Measurements from ENCODE around the gene SLC35D2.
"Not testable (repeated sequence)": the region's sequence is repeated elsewhere in the genome, so short reads cannot be mapped to it uniquely, and the experiment has no call there.

The SLC35D2 gene

DNA sequence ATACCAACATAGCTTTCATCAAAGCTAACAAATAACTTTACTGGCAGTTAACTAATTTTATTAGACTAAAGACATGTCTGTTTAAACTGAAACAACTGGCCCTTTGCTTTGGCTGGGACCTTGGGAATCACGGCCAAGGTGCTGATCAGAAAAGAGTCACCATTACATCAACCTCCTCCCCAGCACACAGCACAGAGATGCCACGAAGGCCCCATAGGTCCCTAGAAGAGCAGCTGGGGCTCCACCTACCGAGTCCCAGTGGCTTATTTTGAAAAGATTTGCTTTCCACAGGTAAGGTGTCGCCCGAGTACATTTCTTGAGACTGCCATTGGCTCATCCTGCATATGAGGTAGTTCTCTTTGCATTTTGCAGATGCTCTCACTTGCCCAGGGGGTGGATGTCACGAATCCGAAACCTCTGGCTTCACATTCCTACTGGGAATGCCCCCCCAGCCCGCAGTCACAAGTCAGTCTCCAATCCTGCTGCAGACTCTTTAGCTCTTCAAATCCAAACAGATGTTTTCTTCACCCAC lies 62.7 kb downstream of the SLC35D2 start:
- Histone ChIP-seq H3K27me3 (replicated peaks; ENCODE audit: control insufficient read depth, insufficient read depth, low read length) (no peaks in the 10 kb centered on the region), H3K4me3 (replicated peaks; ENCODE audit: low read depth, low read length) (no peak overlapping the region), H3K36me3 (ENCODE audit: control insufficient read depth, insufficient read depth, low read length) (no peaks in the 10 kb centered on the region)
- TF ChIP-seq, protein P1, sequence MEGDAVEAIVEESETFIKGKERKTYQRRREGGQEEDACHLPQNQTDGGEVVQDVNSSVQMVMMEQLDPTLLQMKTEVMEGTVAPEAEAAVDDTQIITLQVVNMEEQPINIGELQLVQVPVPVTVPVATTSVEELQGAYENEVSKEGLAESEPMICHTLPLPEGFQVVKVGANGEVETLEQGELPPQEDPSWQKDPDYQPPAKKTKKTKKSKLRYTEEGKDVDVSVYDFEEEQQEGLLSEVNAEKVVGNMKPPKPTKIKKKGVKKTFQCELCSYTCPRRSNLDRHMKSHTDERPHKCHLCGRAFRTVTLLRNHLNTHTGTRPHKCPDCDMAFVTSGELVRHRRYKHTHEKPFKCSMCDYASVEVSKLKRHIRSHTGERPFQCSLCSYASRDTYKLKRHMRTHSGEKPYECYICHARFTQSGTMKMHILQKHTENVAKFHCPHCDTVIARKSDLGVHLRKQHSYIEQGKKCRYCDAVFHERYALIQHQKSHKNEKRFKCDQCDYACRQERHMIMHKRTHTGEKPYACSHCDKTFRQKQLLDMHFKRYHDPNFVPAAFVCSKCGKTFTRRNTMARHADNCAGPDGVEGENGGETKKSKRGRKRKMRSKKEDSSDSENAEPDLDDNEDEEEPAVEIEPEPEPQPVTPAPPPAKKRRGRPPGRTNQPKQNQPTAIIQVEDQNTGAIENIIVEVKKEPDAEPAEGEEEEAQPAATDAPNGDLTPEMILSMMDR (IDR thresholded peaks at IDR 0.05; ENCODE audit: insufficient read depth, low read length, poor library complexity, severe bottlenecking) = no peak
- no peak for DNase-seq (ENCODE audit: extremely low read depth, insufficient read length)

DNA sequence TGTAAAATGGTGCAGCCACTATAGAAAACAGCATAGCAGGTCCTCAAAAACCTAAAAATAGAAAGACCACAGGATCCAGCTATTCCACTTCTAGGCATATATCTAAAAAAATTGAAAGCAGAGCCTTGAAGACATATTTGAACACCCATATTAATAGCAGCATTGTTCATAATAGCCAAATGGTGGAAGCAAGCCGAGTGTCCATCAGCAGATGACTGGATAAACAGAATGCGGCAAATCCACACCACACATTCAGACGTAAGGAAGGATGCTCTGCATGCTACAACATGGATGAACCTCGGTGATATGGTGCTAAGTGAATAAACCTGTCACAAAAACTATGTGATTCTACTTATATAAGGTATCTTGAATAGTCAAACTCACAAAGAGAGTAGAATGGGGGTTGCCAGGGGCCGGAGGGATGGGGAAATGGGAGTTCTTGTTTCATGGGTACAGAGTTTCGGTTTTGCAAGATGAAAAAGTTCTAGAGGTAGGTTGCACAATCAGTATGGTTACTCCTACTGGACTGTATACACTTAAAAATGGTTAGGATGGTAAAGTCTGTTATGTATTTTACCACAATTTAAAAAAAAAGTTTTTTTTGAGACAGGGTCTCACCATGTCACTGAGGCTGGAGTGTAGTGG lies 64.5 kb downstream of the SLC35D2 start:
- Histone ChIP-seq H3K27me3 (replicated peaks; ENCODE audit: control insufficient read depth, insufficient read depth, low read length) (no peaks in the 10 kb centered on the region), H3K36me3 (ENCODE audit: control insufficient read depth, insufficient read depth, low read length) (no peaks in the 10 kb centered on the region), H3K4me3 (replicated peaks; ENCODE audit: low read depth, low read length) (no peak overlapping the region)
- TF ChIP-seq, protein P1 (IDR thresholded peaks at IDR 0.05; ENCODE audit: insufficient read depth, low read length, poor library complexity, severe bottlenecking) = no peak
- no peak for DNase-seq (ENCODE audit: extremely low read depth, insufficient read length)

DNA sequence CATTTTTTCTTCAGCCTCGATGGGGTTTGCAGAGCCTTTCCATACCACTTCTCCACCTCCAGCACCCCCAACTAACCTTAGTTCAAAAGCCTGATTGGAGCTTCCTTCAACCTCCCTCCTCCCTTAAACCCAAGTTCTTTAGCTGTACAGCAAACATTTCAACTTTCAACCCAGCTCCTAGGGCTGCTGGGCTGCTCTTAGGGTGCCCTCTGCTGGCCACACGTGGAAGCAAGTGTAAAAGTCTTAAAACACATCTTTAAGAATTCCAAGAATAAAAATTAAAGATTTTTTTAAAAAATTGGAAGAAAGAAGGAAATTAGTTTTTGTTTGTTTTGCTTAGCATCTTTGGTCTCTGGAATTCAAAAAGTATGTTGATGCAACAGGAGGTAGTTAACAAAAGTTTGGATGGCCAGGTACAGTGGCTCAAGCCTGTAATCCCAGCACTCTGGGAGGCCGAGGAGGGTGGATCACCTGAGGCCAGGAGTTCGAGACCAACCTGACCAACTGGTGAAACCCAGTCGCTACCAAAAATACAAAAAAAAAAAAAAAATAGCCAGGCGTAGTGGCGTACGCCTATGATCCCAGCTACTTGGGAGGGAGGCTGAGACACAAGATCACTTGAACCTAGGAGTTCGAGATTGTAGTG lies 66.1 kb downstream of the SLC35D2 start:
- H3K27me3 ChIP-seq (replicated peaks; ENCODE audit: control insufficient read depth, insufficient read depth, low read length) = no peaks in the 10 kb centered on the region
- H3K4me3 ChIP-seq (replicated peaks; ENCODE audit: low read depth, low read length) = no peak overlapping the region
- TF ChIP-seq, protein P1 (IDR thresholded peaks at IDR 0.05; ENCODE audit: insufficient read depth, low read length, poor library complexity, severe bottlenecking) = peak; percentile 83
- DNase-seq (ENCODE audit: extremely low read depth, insufficient read length) = no peak
- H3K36me3 ChIP-seq (ENCODE audit: control insufficient read depth, insufficient read depth, low read length) = no peaks in the 10 kb centered on the region

DNA sequence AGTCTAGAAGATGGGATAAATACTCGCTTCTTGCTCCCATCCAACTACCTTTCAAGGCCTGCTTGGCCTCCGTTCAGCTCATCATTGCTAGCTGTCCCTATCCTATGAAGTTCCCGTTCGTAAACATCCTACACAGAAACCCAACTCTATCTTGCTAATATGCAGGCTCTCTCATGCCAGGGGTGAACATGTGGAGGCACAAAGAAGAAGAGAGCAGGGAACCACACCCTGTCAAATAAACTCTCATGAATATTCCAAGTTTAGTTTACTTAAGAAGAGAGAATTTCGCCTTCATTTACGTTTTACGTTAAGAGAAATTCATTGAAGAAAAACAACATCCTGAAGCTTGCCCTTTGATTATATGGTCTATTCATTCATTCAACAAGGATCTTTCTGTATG lies 73.7 kb downstream of the SLC35D2 start:
- TF ChIP-seq, protein P1 (IDR thresholded peaks at IDR 0.05; ENCODE audit: insufficient read depth, low read length, poor library complexity, severe bottlenecking) = no peak

DNA sequence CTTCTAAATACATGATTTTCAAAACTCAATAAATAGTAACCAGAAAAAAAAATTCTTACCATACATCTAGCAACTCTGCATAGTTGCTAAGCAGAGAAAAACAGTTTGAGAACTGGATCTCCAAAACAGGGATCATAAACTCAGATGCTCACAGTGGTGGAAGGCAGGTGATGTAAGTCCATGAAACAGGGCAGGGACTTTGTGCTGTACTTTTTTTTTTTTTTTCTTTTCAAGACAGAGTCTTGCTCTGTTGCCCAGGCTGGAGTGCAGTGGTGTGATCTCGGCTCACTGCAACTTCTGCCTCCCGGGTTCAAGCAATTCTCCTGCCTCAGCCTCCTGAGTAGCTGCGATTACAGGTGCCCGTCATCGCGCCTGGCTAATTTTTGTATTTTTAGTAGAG lies 76.6 kb downstream of the SLC35D2 start:
- H3K4me3 ChIP-seq (replicated peaks; ENCODE audit: low read depth, low read length); H3K36me3 ChIP-seq (ENCODE audit: control insufficient read depth, insufficient read depth, low read length); H3K27me3 ChIP-seq (replicated peaks; ENCODE audit: control insufficient read depth, insufficient read depth, low read length); DNase-seq (ENCODE audit: extremely low read depth, insufficient read length): not testable (repeated sequence)

More for the DNA sequence above, 73.7 kb downstream of the SLC35D2 start:
- H3K4me3 ChIP-seq (replicated peaks; ENCODE audit: low read depth, low read length) = no peak overlapping the region
- no peaks in the 10 kb centered on the region for H3K36me3 ChIP-seq (ENCODE audit: control insufficient read depth, insufficient read depth, low read length)
- no peak for DNase-seq (ENCODE audit: extremely low read depth, insufficient read length)
- H3K27me3 ChIP-seq (replicated peaks; ENCODE audit: control insufficient read depth, insufficient read depth, low read length) = peaks cover 2% of the 10 kb centered on the region

DNA sequence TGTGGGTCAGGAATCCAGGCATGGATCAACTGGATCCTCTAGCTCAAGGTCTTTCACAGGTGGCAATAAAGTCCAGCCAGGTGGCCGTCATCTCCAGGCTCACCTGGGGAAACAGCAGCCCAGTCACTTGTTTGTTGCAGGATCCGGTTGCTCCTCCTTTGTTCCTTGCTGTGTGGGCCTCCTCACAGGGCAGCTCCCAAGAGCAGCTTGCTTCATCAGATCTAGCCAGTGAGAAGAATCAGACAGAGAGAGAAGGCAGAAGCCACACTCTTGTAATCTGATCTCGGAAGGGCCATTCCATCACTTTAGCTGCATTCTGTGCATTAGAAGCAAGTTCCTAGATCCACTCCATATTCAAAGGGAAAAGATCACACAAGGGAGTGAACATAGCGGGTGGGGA lies 78.3 kb downstream of the SLC35D2 start:
- no peak overlapping the region for H3K4me3 ChIP-seq (replicated peaks; ENCODE audit: low read depth, low read length)
- no peak for DNase-seq (ENCODE audit: extremely low read depth, insufficient read length)
- peaks cover 2% of the 10 kb centered on the region for H3K27me3 ChIP-seq (replicated peaks; ENCODE audit: control insufficient read depth, insufficient read depth, low read length)
- TF ChIP-seq, protein P1 (IDR thresholded peaks at IDR 0.05; ENCODE audit: insufficient read depth, low read length, poor library complexity, severe bottlenecking) = no peak
- H3K36me3 ChIP-seq (ENCODE audit: control insufficient read depth, insufficient read depth, low read length) = no peaks in the 10 kb centered on the region

All from GM06990 (cell line).